GM21576 (cell line): ENCODE results near the gene CLOCK.
"Not testable (repeated sequence)": the region's sequence is repeated elsewhere in the genome, so short reads cannot be mapped to it uniquely, and the experiment has no call there.

Experiments
- ATAC-seq: cut with Tn5 transposase; IDR thresholded peaks from one replicate; pipeline ENCODE4 v1.9.1; 2021; ENCODE audit warnings: mild to moderate bottlenecking, moderate library complexity; ENCODE audit not compliant: unreplicated experiment

The CLOCK gene

DNA sequence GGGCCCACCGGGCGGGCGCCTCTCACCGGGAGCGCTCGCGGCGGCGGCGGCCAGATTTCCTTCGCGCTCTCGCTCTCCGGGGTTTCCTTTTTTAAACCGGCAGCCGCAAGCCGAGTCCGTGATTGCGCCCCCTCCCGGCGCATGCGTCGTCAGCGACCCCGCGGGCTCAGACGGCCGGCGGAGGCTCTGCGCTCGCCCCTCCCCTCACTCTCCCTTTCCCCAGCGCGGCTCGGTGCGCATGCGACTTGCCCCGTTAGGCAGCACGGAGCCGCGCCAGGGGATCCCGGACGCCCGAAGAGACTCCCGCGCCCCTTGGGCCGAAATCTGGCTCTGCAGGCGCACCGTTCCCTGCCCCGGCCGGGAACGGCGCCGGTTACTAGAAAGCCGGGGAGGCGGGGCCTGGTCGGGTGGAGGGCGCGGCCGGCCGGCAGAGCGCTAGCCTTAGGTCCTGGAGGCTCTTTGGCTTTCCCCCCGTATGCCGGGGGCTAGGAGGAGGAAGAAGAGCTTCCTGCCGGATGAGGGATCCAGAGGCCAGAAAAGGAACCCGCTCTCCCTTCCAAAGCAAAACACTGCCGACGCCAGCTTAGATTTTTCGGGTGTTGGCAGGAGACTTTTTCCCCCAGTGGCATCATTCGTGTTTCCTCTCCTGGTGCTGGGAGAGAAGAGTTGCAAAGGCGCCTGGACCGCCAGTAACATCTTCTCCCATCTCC is at the start of gene CLOCK:
CLOCK (minus strand) TSS at position 154 of the 710 bp plus-strand sequence. CDS start 64,124 bp downstream, outside the sequence.
- peak; percentile 70 for ATAC-seq

GRCh38 chr4:55592014-55592413 is 45.3 kb upstream of the CLOCK start, which contains the start of gene PDCL2:
PDCL2 (minus strand) TSS chr4:55592245; CDS start chr4:55592109, 136 bp downstream.
- no peak for ATAC-seq

GRCh38 chr4:55588160-55588559 is 41.5 kb upstream of the CLOCK start:
- no peak for ATAC-seq

- ATAC-seq = not testable (repeated sequence)
These were observed 36.1 kb upstream of the CLOCK start for GRCh38 chr4:55582773-55583172.

- ATAC-seq = no peak
These were observed 31.8 kb upstream of the CLOCK start for GRCh38 chr4:55578341-55579010.

GRCh38 chr4:55575513-55575912 is 28.8 kb upstream of the CLOCK start:
- ATAC-seq = no peak

DNA sequence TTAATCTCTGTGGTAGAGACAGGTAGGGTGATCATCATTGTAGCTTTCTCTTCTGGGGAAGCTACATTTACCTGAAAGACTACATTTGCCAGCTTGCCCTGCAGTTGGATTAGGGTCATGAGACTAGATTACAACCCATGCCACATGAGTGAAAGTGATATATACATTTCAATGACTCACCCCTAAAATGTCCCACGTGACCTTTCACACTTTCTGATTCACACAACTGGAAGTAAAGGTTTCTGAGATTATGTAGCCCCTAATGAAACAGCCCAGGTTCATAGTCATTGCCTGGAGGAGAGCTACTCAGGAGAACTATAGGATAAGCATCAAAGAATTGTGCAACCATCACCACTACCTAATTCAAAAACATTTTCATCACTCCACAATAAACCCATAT is 27.5 kb upstream of the CLOCK start:
- ATAC-seq = no peak

- no peak for ATAC-seq
These were observed 25.1 kb upstream of the CLOCK start for GRCh38 chr4:55571806-55572205.

- ATAC-seq = peak; percentile 72
These were observed 22.3 kb upstream of the CLOCK start for GRCh38 chr4:55568905-55569504.

DNA sequence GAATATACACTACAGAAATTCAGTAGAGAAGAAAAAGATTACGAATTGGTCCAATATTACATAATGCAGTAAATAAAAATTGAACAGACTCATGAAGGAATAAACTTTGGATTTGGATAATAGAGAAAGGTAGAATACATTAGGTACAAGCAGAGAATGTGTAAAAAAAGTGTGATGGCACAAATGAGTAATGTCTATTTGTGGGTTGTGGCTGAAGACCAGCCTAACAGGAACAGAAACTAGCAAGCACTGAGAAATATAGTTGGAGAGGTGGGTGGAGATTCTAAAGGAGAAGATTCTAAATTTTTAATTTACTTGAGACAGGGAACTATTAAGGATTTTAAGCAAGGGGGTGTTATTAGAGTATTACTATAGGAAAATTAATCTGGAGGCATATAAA is 15.2 kb upstream of the CLOCK start:
- ATAC-seq = peak; percentile 100

GRCh38 chr4:55560096-55560495 is 13.4 kb upstream of the CLOCK start:
- no peak for ATAC-seq

DNA sequence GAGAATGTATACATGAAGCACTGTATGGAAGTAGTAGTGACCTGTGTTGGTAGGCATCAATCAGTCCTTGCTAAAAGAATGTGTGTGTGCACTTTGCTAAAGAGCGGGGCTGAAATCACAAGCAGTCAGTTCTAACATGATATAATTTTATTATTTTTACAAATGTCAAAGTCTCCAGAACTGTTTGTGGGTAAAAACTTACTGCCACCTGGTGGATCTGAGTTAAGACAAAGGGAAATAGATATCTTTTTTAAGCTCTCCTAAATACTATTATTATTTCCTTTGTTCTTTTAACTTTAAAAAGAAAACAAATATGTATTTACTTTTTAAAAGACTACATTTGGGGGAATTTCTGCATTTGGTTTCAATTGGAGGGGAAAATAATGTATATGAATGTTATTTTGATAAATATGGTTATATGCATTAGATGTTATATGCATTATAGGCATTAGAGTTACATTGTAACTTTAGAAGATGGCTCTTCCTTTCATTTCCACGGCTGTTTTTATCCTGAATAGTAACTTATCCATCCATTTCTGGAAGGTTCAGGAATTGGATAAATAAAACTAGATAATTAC is 7.8 kb upstream of the CLOCK start:
- ATAC-seq = no peak

GRCh38 chr4:55553441-55554201 is 6.9 kb upstream of the CLOCK start:
- ATAC-seq = no peak

DNA sequence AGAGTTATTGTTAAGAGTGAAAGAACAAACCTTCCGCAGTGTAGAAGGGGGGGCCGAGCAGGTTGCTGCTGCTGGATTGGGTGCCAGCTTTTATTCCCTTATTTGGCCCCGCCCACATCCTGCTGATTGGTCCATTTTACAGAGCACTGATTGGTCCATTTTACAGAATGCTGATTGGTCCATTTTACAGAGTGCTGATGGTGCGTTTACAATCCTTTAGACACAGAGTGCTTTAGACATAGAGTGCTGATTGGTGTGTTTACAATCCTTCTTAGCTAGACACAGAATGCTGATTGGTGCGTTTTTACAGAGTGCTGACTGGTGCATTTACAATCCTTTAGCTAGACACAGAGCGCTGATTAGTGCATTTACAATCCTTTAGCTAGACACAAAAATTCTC is 5.3 kb upstream of the CLOCK start:
- ATAC-seq = not testable (repeated sequence)

- no peak for ATAC-seq
These were observed 3.2 kb upstream of the CLOCK start for GRCh38 chr4:55549888-55550287.

DNA sequence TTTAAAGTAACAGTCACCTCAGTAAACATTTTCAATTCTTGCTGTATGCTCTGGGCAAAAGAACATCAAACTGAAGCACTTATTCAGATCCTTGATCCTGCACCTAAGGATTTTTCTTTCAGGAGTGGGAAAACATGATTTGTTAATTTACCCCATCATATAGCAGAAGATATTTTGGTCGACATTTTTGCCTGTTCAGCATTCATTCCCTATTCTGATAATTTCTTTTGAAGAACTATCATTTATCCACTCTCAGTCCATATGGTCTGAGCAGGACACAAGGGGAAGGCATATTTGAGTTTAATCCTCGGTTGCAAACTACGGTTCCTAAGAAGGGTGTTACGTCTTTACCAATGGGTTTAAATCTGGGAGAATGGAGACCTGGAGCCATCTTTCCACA is 1.2 kb upstream of the CLOCK start:
- ATAC-seq = no peak

DNA sequence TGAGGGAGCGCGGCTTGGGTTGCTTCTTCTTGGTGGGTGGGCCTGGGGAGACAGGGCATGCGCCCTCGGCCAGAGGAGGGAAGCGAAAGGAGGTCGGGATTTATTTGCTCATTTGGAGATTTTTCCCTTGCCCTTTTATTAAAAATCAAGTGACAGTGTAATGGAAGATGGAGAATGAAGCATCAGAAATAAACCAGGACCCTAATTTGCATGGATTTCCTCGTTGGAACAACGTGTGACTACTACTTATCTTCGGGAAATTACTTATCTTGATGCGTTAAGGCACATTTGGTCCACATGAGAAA is 709 bp upstream of the CLOCK start:
- ATAC-seq = no peak

GRCh38 chr4:55546506-55546755 is 278 bp downstream of the CLOCK start:
- no peak for ATAC-seq

- peak; percentile 47 for ATAC-seq
These were observed 836 bp downstream of the CLOCK start for GRCh38 chr4:55545641-55546505.

- ATAC-seq = no peak
These were observed 1.6 kb downstream of the CLOCK start for GRCh38 chr4:55545151-55545550.
